Measurements from ENCODE around the gene EHBP1.
"Not testable (repeated sequence)": the region's sequence is repeated elsewhere in the genome, so short reads cannot be mapped to it uniquely, and the experiment has no call there.

Gene EHBP1

GRCh38 chr2:62747169-62747568 is 41.7 kb downstream of the EHBP1 start:
- H3F3A ChIP-seq (ENCODE audit: control insufficient read depth, insufficient read depth), result no peaks in the 10 kb centered on the region
- no peak overlapping the region for H3K4me3 ChIP-seq (ENCODE audit: low read length)
- H3K4me2 ChIP-seq (ENCODE audit: low read length), result no peak overlapping the region
- H3K4me1 ChIP-seq (ENCODE audit: control insufficient read depth, low read length), result peaks cover 11% of the 10 kb centered on the region
- TF ChIP-seq, protein P1, sequence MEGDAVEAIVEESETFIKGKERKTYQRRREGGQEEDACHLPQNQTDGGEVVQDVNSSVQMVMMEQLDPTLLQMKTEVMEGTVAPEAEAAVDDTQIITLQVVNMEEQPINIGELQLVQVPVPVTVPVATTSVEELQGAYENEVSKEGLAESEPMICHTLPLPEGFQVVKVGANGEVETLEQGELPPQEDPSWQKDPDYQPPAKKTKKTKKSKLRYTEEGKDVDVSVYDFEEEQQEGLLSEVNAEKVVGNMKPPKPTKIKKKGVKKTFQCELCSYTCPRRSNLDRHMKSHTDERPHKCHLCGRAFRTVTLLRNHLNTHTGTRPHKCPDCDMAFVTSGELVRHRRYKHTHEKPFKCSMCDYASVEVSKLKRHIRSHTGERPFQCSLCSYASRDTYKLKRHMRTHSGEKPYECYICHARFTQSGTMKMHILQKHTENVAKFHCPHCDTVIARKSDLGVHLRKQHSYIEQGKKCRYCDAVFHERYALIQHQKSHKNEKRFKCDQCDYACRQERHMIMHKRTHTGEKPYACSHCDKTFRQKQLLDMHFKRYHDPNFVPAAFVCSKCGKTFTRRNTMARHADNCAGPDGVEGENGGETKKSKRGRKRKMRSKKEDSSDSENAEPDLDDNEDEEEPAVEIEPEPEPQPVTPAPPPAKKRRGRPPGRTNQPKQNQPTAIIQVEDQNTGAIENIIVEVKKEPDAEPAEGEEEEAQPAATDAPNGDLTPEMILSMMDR (IDR thresholded peaks at IDR 0.05; ENCODE audit: low read depth, low read length, poor library complexity, severe bottlenecking), result no peak
- TF ChIP-seq EZH2phosphoT487 (IDR thresholded peaks at IDR 0.05; ENCODE audit: borderline replicate concordance, low read length), result no peak
- no peaks in the 10 kb centered on the region for H3K9me2 ChIP-seq (replicated peaks; ENCODE audit: control insufficient read depth, low read length)
- no peaks in the 10 kb centered on the region for H3K27me3 ChIP-seq (ENCODE audit: control insufficient read depth, low read length)
- no peaks in the 10 kb centered on the region for H4K20me1 ChIP-seq (ENCODE audit: control insufficient read depth, insufficient read depth, low read depth, low read length)
- no peak overlapping the region for H3K27ac ChIP-seq (ENCODE audit: low read depth, low read length)
- peaks cover 3% of the 10 kb centered on the region; the same call in 1 of the 2 replicates for H3K36me3 ChIP-seq (ENCODE audit: control insufficient read depth, low read length)
- peaks cover 31% of the 10 kb centered on the region for H3K79me2 ChIP-seq (ENCODE audit: control insufficient read depth, low read length)
- no peaks in the 10 kb centered on the region for H3K9me3 ChIP-seq (ENCODE audit: control insufficient read depth, insufficient read depth, low read length)

DNA sequence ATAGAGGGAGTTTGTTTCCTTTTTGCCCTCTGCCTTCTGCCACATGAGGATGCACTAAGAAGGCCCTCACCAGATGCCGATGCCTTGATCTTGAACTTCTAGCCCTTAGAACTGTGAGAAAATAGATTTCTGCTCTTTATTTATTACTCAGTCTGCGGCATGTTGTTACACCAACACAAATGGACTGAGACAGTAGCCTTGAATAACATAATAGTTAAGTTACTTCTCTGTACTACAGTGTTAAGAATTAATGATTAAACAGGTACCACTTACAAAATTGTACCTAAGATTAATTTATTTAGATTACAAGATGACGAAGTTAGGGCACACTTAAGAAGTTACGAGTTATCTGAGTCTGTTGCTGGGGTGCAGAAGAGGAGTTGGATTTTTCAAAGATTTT is 42.4 kb downstream of the EHBP1 start:
- H4K20me1 ChIP-seq (ENCODE audit: control insufficient read depth, insufficient read depth, low read depth, low read length), result no peaks in the 10 kb centered on the region
- peaks cover 8% of the 10 kb centered on the region; the same call in 1 of the 2 replicates for H3K4me1 ChIP-seq (ENCODE audit: control insufficient read depth, low read length)
- TF ChIP-seq, protein P1 (IDR thresholded peaks at IDR 0.05; ENCODE audit: low read depth, low read length, poor library complexity, severe bottlenecking), result no peak
- no peak for TF ChIP-seq EZH2phosphoT487 (IDR thresholded peaks at IDR 0.05; ENCODE audit: borderline replicate concordance, low read length)
- peaks cover 3% of the 10 kb centered on the region; the same call in 1 of the 2 replicates for H3K36me3 ChIP-seq (ENCODE audit: control insufficient read depth, low read length)
- H3K27me3 ChIP-seq (ENCODE audit: control insufficient read depth, low read length), result no peaks in the 10 kb centered on the region
- no peaks in the 10 kb centered on the region for H3K9me2 ChIP-seq (replicated peaks; ENCODE audit: control insufficient read depth, low read length)
- H3F3A ChIP-seq (ENCODE audit: control insufficient read depth, insufficient read depth), result no peaks in the 10 kb centered on the region
- H3K4me2 ChIP-seq (ENCODE audit: low read length), result no peak overlapping the region
- no peak overlapping the region for H3K27ac ChIP-seq (ENCODE audit: low read depth, low read length)
- H3K79me2 ChIP-seq (ENCODE audit: control insufficient read depth, low read length), result peaks cover 28% of the 10 kb centered on the region
- H3K4me3 ChIP-seq (ENCODE audit: low read length), result no peak overlapping the region
- no peaks in the 10 kb centered on the region for H3K9me3 ChIP-seq (ENCODE audit: control insufficient read depth, insufficient read depth, low read length)

GRCh38 chr2:62749111-62749510 is 43.6 kb downstream of the EHBP1 start:
- not testable (repeated sequence) for H3K36me3 ChIP-seq (ENCODE audit: control insufficient read depth, low read length); H3K27me3 ChIP-seq (ENCODE audit: control insufficient read depth, low read length); H3K4me3 ChIP-seq (ENCODE audit: low read length); H3K9me3 ChIP-seq (ENCODE audit: control insufficient read depth, insufficient read depth, low read length); H3K4me2 ChIP-seq (ENCODE audit: low read length); H4K20me1 ChIP-seq (ENCODE audit: control insufficient read depth, insufficient read depth, low read depth, low read length); H3K9me2 ChIP-seq (replicated peaks; ENCODE audit: control insufficient read depth, low read length); H3K27ac ChIP-seq (ENCODE audit: low read depth, low read length); H3K4me1 ChIP-seq (ENCODE audit: control insufficient read depth, low read length); H3F3A ChIP-seq (ENCODE audit: control insufficient read depth, insufficient read depth)
- peaks cover 21% of the 10 kb centered on the region for H3K79me2 ChIP-seq (ENCODE audit: control insufficient read depth, low read length)

GRCh38 chr2:62757029-62757428 is 51.5 kb downstream of the EHBP1 start:
- H3K9me3 ChIP-seq (ENCODE audit: control insufficient read depth, insufficient read depth, low read length), result no peaks in the 10 kb centered on the region

More at GRCh38 chr2:62757029-62757428, 51.5 kb downstream of the EHBP1 start:
- no peaks in the 10 kb centered on the region for H3K9me2 ChIP-seq (replicated peaks; ENCODE audit: control insufficient read depth, low read length)
- TF ChIP-seq, protein P1 (IDR thresholded peaks at IDR 0.05; ENCODE audit: low read depth, low read length, poor library complexity, severe bottlenecking), result no peak
- TF ChIP-seq EZH2phosphoT487 (IDR thresholded peaks at IDR 0.05; ENCODE audit: borderline replicate concordance, low read length), result no peak
- H3K79me2 ChIP-seq (ENCODE audit: control insufficient read depth, low read length), result peaks cover 2% of the 10 kb centered on the region; the same call in 1 of the 2 replicates
- H3K27ac ChIP-seq (ENCODE audit: low read depth, low read length), result no peak overlapping the region
- H3F3A ChIP-seq (ENCODE audit: control insufficient read depth, insufficient read depth), result no peaks in the 10 kb centered on the region
- no peak overlapping the region for H3K4me2 ChIP-seq (ENCODE audit: low read length)
- no peaks in the 10 kb centered on the region for H3K4me1 ChIP-seq (ENCODE audit: control insufficient read depth, low read length)
- no peaks in the 10 kb centered on the region for H4K20me1 ChIP-seq (ENCODE audit: control insufficient read depth, insufficient read depth, low read depth, low read length)
- no peak overlapping the region for H3K4me3 ChIP-seq (ENCODE audit: low read length)
- no peaks in the 10 kb centered on the region for H3K36me3 ChIP-seq (ENCODE audit: control insufficient read depth, low read length)
- H3K27me3 ChIP-seq (ENCODE audit: control insufficient read depth, low read length), result no peaks in the 10 kb centered on the region
